Activated B cell treated with CpG ODN at 0.5 μM for 24 hours (primary cell): ENCODE measurements around the gene CTBS. TPM values are rescaled to one million over a fixed set of nuclear protein-coding genes. Genes with fewer than 3 reads are reported as not detected.

ENCODE experiments used
- ATAC-seq: fragments of 200-7000 bp; cut with Tn5 transposase; one replicate; pipeline ENCODE4 v1.10.0; 2021; ENCODE audit warnings: low read depth, mild to moderate bottlenecking, moderate library complexity
- CTCF ChIA-PET: fragments of 350-600 bp; sonication (Branson Sonifier 250); formaldehyde crosslinking; loops from one replicate; lab custom pipeline; 2021; ENCODE audit warnings: antibody characterized with exemption; lab: Charles Lee
- POLR2A ChIA-PET: fragments of 350-600 bp; sonication (Branson Sonifier 250); formaldehyde crosslinking; loops from one replicate; lab custom pipeline; 2021; ENCODE audit warnings: antibody characterized with exemption; lab: Charles Lee
- DNase-seq: peaks from one replicate; pipeline ENCODE4 v3.0.0; 2022
- H3K27ac Mint-ChIP-seq: one replicate; pipeline ENCODE4 v1.8.0; 2020; ENCODE audit warnings: mixed read lengths
- H3K27me3 Mint-ChIP-seq: one replicate; pipeline ENCODE4 v1.8.0; 2021; ENCODE audit warnings: mixed read lengths
- H3K36me3 Mint-ChIP-seq: one replicate; pipeline ENCODE4 v1.8.0; 2021; ENCODE audit warnings: low read depth, mixed read lengths
- H3K4me1 Mint-ChIP-seq: one replicate; pipeline ENCODE4 v1.8.0; 2021; ENCODE audit warnings: mixed read lengths
- H3K4me3 Mint-ChIP-seq: one replicate; pipeline ENCODE4 v1.8.0; 2020; ENCODE audit warnings: mild to moderate bottlenecking, mixed read lengths
- H3K9me3 Mint-ChIP-seq: one replicate; pipeline ENCODE4 v1.8.0; 2020; ENCODE audit warnings: mixed read lengths
- intact Hi-C: fragments of 100-400 bp; cut with micrococcal nuclease; formaldehyde crosslinking; loops from one replicate; pipeline ENCODE4 v1.15.1; 2024
- total RNA-seq: library from RNA; stranded (reverse); gene quantifications from 2 replicates; pipeline ENCODE4 v1.2.3, GENCODE V29; 2022
- TF ChIP-seq, protein P1 (sequence below): fragments of 200-600 bp; IDR thresholded peaks from one replicate; pipeline ENCODE4 v1.8.0; 2022; ENCODE audit warnings: antibody characterized with exemption, mild to moderate bottlenecking

Gene CTBS
- total RNA-seq, 1 donor from 2014 or later, result 13.2 TPM

DNA sequence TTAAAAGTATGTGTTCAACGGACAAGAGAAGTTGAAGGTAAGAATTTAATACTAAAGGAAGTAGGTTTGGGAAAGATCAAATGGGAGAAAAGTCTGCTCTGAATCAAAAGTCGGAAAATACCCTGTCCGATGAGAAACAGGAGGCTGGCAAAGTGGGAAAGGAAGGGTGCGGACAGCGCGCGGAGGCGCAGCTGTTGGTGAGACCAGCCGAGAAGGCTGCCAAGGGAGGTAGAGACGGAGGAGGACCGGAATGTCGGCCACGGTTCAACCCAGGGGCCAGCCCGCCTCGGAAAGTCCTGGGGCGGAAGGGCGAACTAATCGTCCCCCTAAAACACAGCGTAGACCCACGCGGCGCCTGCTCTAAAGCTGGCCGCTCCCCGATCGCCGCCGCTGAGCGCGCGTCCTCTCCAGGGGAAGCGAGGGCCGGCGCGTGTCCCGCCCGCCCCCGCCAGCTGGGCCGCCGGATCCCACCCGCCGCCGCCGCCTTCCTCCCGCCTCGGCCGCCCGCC lies 68.7 kb downstream of the CTBS start:
- peaks cover 41% of the 10 kb centered on the region for H3K4me1 Mint-ChIP-seq
- TF ChIP-seq, protein P1, sequence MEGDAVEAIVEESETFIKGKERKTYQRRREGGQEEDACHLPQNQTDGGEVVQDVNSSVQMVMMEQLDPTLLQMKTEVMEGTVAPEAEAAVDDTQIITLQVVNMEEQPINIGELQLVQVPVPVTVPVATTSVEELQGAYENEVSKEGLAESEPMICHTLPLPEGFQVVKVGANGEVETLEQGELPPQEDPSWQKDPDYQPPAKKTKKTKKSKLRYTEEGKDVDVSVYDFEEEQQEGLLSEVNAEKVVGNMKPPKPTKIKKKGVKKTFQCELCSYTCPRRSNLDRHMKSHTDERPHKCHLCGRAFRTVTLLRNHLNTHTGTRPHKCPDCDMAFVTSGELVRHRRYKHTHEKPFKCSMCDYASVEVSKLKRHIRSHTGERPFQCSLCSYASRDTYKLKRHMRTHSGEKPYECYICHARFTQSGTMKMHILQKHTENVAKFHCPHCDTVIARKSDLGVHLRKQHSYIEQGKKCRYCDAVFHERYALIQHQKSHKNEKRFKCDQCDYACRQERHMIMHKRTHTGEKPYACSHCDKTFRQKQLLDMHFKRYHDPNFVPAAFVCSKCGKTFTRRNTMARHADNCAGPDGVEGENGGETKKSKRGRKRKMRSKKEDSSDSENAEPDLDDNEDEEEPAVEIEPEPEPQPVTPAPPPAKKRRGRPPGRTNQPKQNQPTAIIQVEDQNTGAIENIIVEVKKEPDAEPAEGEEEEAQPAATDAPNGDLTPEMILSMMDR, result no peak
- POLR2A ChIA-PET, result interaction anchor here (0.8 to 3.6 kb wide), 21 partner anchors 8 to 771 kb away, joined by 3 to 113 read pairs (median 7); partner anchors contain the start of genes BCL10, C1orf52, CTBS and PRKACB
- H3K9me3 Mint-ChIP-seq, result peaks cover 3% of the 10 kb centered on the region
- intact Hi-C loops, result loop anchor here (1.0 to 10.0 kb wide), 11 partner anchors 26 to 771 kb away; partner anchors contain the start of genes BCL10, C1orf52, CTBS and MCOLN2
- peak overlapping the region; percentile 98 for H3K27ac Mint-ChIP-seq
- peaks cover 29% of the 10 kb centered on the region for H3K36me3 Mint-ChIP-seq
- peak overlapping the region; percentile 96 for H3K4me3 Mint-ChIP-seq
- CTCF ChIA-PET, result interaction anchor here (1.0 to 1.6 kb wide), 7 partner anchors 26 to 184 kb away, joined by 3 to 10 read pairs (median 5); partner anchors contain the start of genes CTBS and RPF1
- DNase-seq (no peak), ATAC-seq (peak; percentile 38)
- H3K27me3 Mint-ChIP-seq, result no peaks in the 10 kb centered on the region

DNA sequence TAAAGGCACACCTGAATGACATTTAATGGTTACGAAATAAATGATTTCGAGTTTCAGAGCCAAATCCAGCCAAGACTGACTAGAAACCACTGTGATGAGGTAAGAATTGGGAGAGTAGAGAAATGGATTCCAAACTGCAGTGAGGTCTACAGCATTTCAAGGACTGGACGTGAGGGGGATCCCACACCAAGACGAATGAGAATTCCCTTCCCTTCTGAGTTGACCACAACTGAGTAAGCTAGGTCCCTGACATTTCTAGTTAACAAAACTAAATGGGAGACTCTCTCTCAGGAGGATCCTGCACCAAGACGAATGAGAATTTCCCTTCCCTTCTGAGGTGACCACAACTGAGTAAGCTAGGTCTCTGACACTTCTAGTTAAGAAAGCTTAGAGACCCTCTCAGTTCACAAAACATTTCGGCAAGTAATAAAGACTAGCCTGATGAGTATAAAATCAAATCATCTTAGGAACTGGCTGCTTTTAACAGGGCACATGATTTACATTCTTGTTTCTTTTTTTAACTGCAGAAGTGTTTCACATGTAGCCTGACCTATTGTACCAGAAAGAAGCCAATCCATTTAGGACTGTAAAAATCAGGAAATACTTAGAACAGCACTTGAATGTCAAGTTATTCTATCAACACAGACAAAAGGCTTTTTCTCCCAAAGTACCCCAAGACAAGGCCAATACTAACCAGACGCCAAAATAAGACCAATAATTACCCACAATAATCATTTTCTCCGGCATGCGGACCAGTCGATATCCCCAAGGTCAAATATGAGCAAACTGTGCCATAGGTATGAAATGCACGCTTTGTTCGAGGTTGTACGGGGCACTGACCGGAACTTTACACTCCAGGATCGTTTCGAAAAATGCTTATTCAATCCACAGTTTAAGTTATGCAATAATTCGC lies 69.4 kb downstream of the CTBS start:
- ChIA-PET POLR2A (interaction anchor here (1.2 to 3.6 kb wide), 10 partner anchors 9 to 771 kb away, joined by 3 to 113 read pairs (median 8); partner anchors contain the start of genes BCL10, CTBS, PRKACB and RPF1), CTCF (interaction anchor here (1.3 to 1.7 kb wide), 3 partner anchors 62 to 116 kb away, joined by 3 to 5 read pairs (median 3); no protein-coding TSS in a partner anchor)
- peaks cover 45% of the 10 kb centered on the region for H3K4me1 Mint-ChIP-seq
- peak overlapping the region; percentile 96 for H3K4me3 Mint-ChIP-seq
- H3K27ac Mint-ChIP-seq, result peak overlapping the region; percentile 88
- H3K27me3 Mint-ChIP-seq, result no peaks in the 10 kb centered on the region
- DNase-seq (no peak), ATAC-seq (no peak)
- H3K9me3 Mint-ChIP-seq, result no peaks in the 10 kb centered on the region
- TF ChIP-seq, protein P1, result no peak
- peaks cover 36% of the 10 kb centered on the region for H3K36me3 Mint-ChIP-seq
- intact Hi-C loops, result loop anchor here (5.0 to 10.0 kb wide), 2 partner anchors 348 to 490 kb away; partner anchors contain the start of gene MCOLN2

DNA sequence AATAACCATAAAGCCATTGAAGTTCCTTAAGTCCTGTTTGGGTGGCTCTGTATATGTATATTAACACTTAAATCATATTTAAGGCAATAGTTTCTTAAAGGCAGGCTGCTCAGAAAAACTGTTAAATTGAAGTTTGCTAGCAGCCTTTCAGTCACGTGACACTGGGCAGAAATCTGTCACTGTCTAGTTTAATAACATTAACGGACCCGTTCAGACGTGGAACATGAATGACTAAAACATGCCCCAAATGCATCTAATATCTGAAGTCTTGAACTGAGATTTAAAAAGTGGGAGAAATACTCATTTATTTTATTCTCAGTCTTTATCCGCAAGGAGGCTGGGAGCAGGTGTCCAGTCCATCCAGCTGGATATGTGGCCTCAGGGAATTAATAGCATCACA lies 71.3 kb downstream of the CTBS start:
- H3K27me3 Mint-ChIP-seq, result no peaks in the 10 kb centered on the region
- intact Hi-C loops, result loop anchor here (10.0 kb wide), 1 partner anchor 492 kb away; the partner anchor contains the start of gene MCOLN2
- ChIA-PET CTCF (interaction anchor here (1.6 to 1.7 kb wide), 2 partner anchors 61 to 118 kb away, joined by 3 to 5 read pairs; no protein-coding TSS in a partner anchor), POLR2A (interaction anchor here (0.9 kb wide), 1 partner anchor 24 kb away, joined by 4 read pairs; the partner anchor contains the start of gene RPF1)
- DNase-seq, result no peak
- H3K36me3 Mint-ChIP-seq, result peaks cover 42% of the 10 kb centered on the region
- H3K4me3 Mint-ChIP-seq, result no peak overlapping the region
- ATAC-seq, result no peak
- no peak overlapping the region for H3K27ac Mint-ChIP-seq
- H3K4me1 Mint-ChIP-seq, result peaks cover 46% of the 10 kb centered on the region
- TF ChIP-seq, protein P1, result no peak
- no peaks in the 10 kb centered on the region for H3K9me3 Mint-ChIP-seq

Other genes starting within 250 kb of the CTBS start
- not detected in 2 replicates for gene DNASE2B, start 176.0 kb downstream of the CTBS start, total RNA-seq
- gene RPF1, start 95.2 kb downstream of the CTBS start, total RNA-seq, result 42.8 and 46.3 TPM in 2 replicates
- 4.6 and 4.7 TPM in 2 replicates for gene SPATA1, start 68.1 kb downstream of the CTBS start, total RNA-seq
- 57.0 and 63.5 TPM in 2 replicates for gene GNG5, start 67.9 kb downstream of the CTBS start, total RNA-seq
- gene SSX2IP, start 116.0 kb upstream of the CTBS start, total RNA-seq, result 4.5 and 5.4 TPM in 2 replicates